GM12878 (cell line): ENCODE results near the gene TBC1D2B. TPM values are rescaled to one million over a fixed set of nuclear protein-coding genes. Genes with fewer than 3 reads are reported as not detected.

ENCODE experiments used
- ATAC-seq: fragments of 200-7000 bp; cut with Tn5 transposase; 3 replicates; pipeline ENCODE4 v1.9.1; 2020; ENCODE audit warnings: mild to moderate bottlenecking, moderate library complexity
- BruUV-seq: library from RNA; stranded (reverse); fragments of 400-500 nt; replicated peaks from 2 replicates; lab custom pipeline; 2021; lab: Mats Ljungman, UMichigan
- CTCF ChIA-PET: fragments of 300-600 bp; sonication (Branson Sonifier 250); formaldehyde crosslinking; extraction: SDS; loops from one replicate; lab custom pipeline; 2021; ENCODE audit warnings: inconsistent platforms; lab: Yijun Ruan, JAX
- POLR2A ChIA-PET: fragments of 350-600 bp; formaldehyde crosslinking; extraction: SDS; loops from one replicate; lab custom pipeline; 2021; ENCODE audit warnings: inconsistent platforms; lab: Charles Lee
- RAD21 ChIA-PET: fragments of 300-600 bp; sonication (Branson Sonifier 250); formaldehyde crosslinking; loops from one replicate; lab custom pipeline; 2023; ENCODE audit warnings: antibody characterized with exemption; ENCODE audit not compliant: unreplicated experiment; lab: Charles Lee
- SMC1A ChIA-PET: fragments of 300-600 bp; sonication (Branson Sonifier 250); formaldehyde crosslinking; loops from one replicate; lab custom pipeline; 2023; ENCODE audit not compliant: unreplicated experiment, uncharacterized antibody; lab: Charles Lee
- DNase-seq: peaks from one replicate; pipeline ENCODE4 v3.0.0-alpha.2; 2011; ENCODE audit warnings: low read depth, low spot score
- FAIRE-seq: peaks from 3 replicates; lab custom pipeline; 2011; peaks lifted over from hg19 to GRCh38; lab: Jason Lieb, UNC
- H2AFZ ChIP-seq: 2 replicates; pipeline ENCODE4 v1.6.0; 2011; ENCODE audit warnings: low read depth, low read length, control low read depth; ENCODE audit not compliant: control insufficient read depth
- H3K27ac ChIP-seq: 2 replicates; pipeline ENCODE4 v1.5.1; 2011; ENCODE audit warnings: control low read depth; ENCODE audit not compliant: control insufficient read depth, insufficient read depth
- H3K27me3 ChIP-seq, 2 experiments: replicated peaks in 1 of 2; 2 replicates each; pipeline versions ENCODE4 v1.6.0 to v1.6.1; 2011; ENCODE audit warnings: low read length in 1 of 2; ENCODE audit not compliant: control insufficient read depth in 2 of 2, insufficient read depth in 2 of 2
- H3K36me3 ChIP-seq, 2 experiments: 2 replicates each; pipeline ENCODE4 v1.5.1; 2011; ENCODE audit warnings: low read length in 1 of 2; ENCODE audit not compliant: control insufficient read depth in 2 of 2, insufficient read depth in 2 of 2
- H3K4me1 ChIP-seq: 2 replicates; pipeline ENCODE4 v1.6.1; 2011; ENCODE audit warnings: mild to moderate bottlenecking, low read length, moderate library complexity, mixed read lengths; ENCODE audit not compliant: control insufficient read depth, insufficient read depth
- H3K4me2 ChIP-seq: 2 replicates; pipeline ENCODE4 v1.6.0; 2011; ENCODE audit warnings: control low read depth; ENCODE audit not compliant: control insufficient read depth, insufficient read depth
- H3K4me3 ChIP-seq: fragments of 200-600 bp; sonication (generic); 2 replicates; pipeline ENCODE4 v1.5.1; 2016
- H3K79me2 ChIP-seq: 2 replicates; pipeline ENCODE4 v1.6.0; 2011; ENCODE audit warnings: low read length; ENCODE audit not compliant: control insufficient read depth, insufficient read depth
- H3K9ac ChIP-seq: 2 replicates; pipeline ENCODE4 v1.8.0; 2011; ENCODE audit warnings: low read length, control low read depth, mixed read lengths; ENCODE audit not compliant: control insufficient read depth, insufficient read depth
- H3K9me3 ChIP-seq: replicated peaks from 3 replicates; pipeline ENCODE4 v1.5.1; 2011; ENCODE audit warnings: mild to moderate bottlenecking, low read length; ENCODE audit not compliant: control insufficient read depth, insufficient read depth
- H4K20me1 ChIP-seq: 2 replicates; pipeline ENCODE4 v1.6.0; 2011; ENCODE audit not compliant: control insufficient read depth, insufficient read depth
- CTCF ChIP-seq, 3 experiments: IDR thresholded peaks in 2 of 3; conservative IDR thresholded peaks in 1 of 3; 2 replicates each; pipeline ENCODE4 v1.5.1; 2011; ENCODE audit warnings: low read depth in 3 of 3, low read length in 3 of 3, mild to moderate bottlenecking in 3 of 3, control low read depth in 2 of 3, moderate library complexity in 2 of 3, inconsistent platforms in 1 of 3, mixed read lengths in 1 of 3; ENCODE audit not compliant: control insufficient read depth in 2 of 3, insufficient read depth in 1 of 3; ENCODE audit errors: extremely low read depth in 1 of 3
- MLLT1 ChIP-seq: fragments of 450-650 bp; IDR thresholded peaks from 2 replicates; pipeline ENCODE4 v1.6.1; 2016; ENCODE audit warnings: mild to moderate bottlenecking
- NBN ChIP-seq: fragments of 450-650 bp; IDR thresholded peaks from 2 replicates; pipeline ENCODE4 v1.6.1; 2016
- RB1 ChIP-seq: fragments of 450-650 bp; formaldehyde crosslinking; IDR thresholded peaks from 2 replicates; pipeline ENCODE4 v1.6.1; 2017; ENCODE audit warnings: mild to moderate bottlenecking, borderline replicate concordance
- WGBS: methylation state at CpG from one replicate; pipeline ENCODE4 v1.1.6; 2016; ENCODE audit warnings: low lambda C conversion rate; ENCODE audit not compliant: insufficient replicate concordance, insufficient coverage; ENCODE audit errors: missing lambda C conversion rate; 5-methylcytosine and 5-hydroxymethylcytosine counted together
- in situ Hi-C: fragments of 300-500 bp; cut with MboI; formaldehyde crosslinking; loops from 9 replicates; pipeline ENCODE4 v1.14.3; 2018; ENCODE audit warnings: mixed read lengths
- intact Hi-C: fragments of 100-400 bp; cut with micrococcal nuclease; formaldehyde crosslinking; loops from one replicate; pipeline ENCODE4 v1.14.2; 2022; ENCODE audit not compliant: unreplicated experiment
- polyA plus RNA-seq, 11 experiments: library from polyadenylated mRNA; depleted of rRNA in 4 of 11; unstranded in 6 of 11; stranded (reverse) in 5 of 11; fragments of >200 nt; fragmentation: Nextera tagmentation in 4 of 11; fragmentation: Illumina TruSeq in 1 of 11; extraction: Ambion mirVana in 4 of 11; extraction: Trizol in 1 of 11; gene quantifications; 1 replicate in 1 of 11; 2 replicates in 10 of 11; pipeline versions ENCODE4 v1.2.1 to v1.2.3, GENCODE V29; 2011 to 2016; ENCODE audit warnings: inconsistent platforms in 2 of 11, missing spikeins in 2 of 11, low read depth in 1 of 11
- total RNA-seq, 4 experiments: library from RNA; depleted of rRNA in 3 of 4; stranded (reverse); fragments of >200 nt in 3 of 4; fragmentation: Illumina TruSeq in 1 of 4; extraction: Trizol in 1 of 4; gene quantifications; 2 replicates each; pipeline versions ENCODE4 v1.2.1 to v1.2.3, GENCODE V29; 2013 to 2021

TBC1D2B gene
- total and polyA plus RNA-seq, 10 of the 15 experiments (the other 5 are each of a cell fraction or from before 2014, with no cell fraction given): 1.3 to 53.4 (median 19.4) TPM

GRCh38 chr15:78076231-78077052 is 1.1 kb downstream of the TBC1D2B start:
- peak; percentile 33 for ATAC-seq
- in situ Hi-C loops: no loop called here
- CTCF ChIA-PET: interaction anchor here (0.7 to 13.4 kb wide), 13 partner anchors 9 to 110 kb away, joined by 3 to 191 read pairs (median 4); no protein-coding TSS in a partner anchor
- 59% methylated on average over 17 of the region's 17 CpGs for WGBS
- peak overlapping the region; percentile 62 for H3K27ac ChIP-seq
- TF ChIP-seq RB1: no peak
- 0 out of 2 replicates have a peak, but pooled peaks have one; percentile 43 for TF ChIP-seq NBN
- peak in 2 of 3 experiments; percentile 10 to 28; a peak in 2 of 6 replicates for TF ChIP-seq CTCF (IDR thresholded peaks at IDR 0.05 in 2 of 3, conservative IDR thresholded peaks at IDR 0.05 in 1 of 3; ENCODE audit: control insufficient read depth in 2 of 3, extremely low read depth in 1 of 3, insufficient read depth in 1 of 3, low read depth in 3 of 3, low read length in 3 of 3)
- peak; percentile 97 for TF ChIP-seq MLLT1
- TF ChIP-seq, all 136 proteins: peak for 3
- H3K27me3 ChIP-seq: no peaks in the 10 kb centered on the region
- DNase-seq: no peak
- H2AFZ ChIP-seq: peak overlapping the region; percentile 86
- ChIA-PET SMC1A (interaction anchor here (0.9 to 12.0 kb wide), 13 partner anchors 9 to 117 kb away, joined by 3 to 305 read pairs (median 3); no protein-coding TSS in a partner anchor), POLR2A (interaction anchor here (0.5 to 1.4 kb wide), 7 partner anchors 13 to 32 kb away, joined by 3 to 6 read pairs (median 3); no protein-coding TSS in a partner anchor), RAD21 (interaction anchor here (0.8 to 2.3 kb wide), 7 partner anchors 15 to 72 kb away, joined by 3 to 17 read pairs (median 6); no protein-coding TSS in a partner anchor)
- H3K9me3 ChIP-seq: no peaks in the 10 kb centered on the region
- peaks cover 10% of the 10 kb centered on the region for H3K4me1 ChIP-seq
- peak overlapping the region; percentile 99 for H3K4me3 ChIP-seq
- H3K79me2 ChIP-seq: peaks cover 35% of the 10 kb centered on the region
- H3K4me2 ChIP-seq: peak overlapping the region; percentile 73
- no peaks in the 10 kb centered on the region for H4K20me1 ChIP-seq
- BruUV-seq: no TSS peak
- intact Hi-C loops: no loop called here
- FAIRE-seq: no peak
- 0 out of 4 replicates have a peak, but pooled peaks cover 0 to under 1% of the 10 kb centered on the region in 2 experiments for H3K36me3 ChIP-seq
- H3K9ac ChIP-seq: peak overlapping the region; percentile 74
